Measurements from ENCODE around the gene LRIT1. TPM values are rescaled to one million over a fixed set of nuclear protein-coding genes. Genes with fewer than 3 reads are reported as not detected.

The LRIT1 gene
- total RNA-seq, 1 experiment from 2014 or later = not detected

DNA sequence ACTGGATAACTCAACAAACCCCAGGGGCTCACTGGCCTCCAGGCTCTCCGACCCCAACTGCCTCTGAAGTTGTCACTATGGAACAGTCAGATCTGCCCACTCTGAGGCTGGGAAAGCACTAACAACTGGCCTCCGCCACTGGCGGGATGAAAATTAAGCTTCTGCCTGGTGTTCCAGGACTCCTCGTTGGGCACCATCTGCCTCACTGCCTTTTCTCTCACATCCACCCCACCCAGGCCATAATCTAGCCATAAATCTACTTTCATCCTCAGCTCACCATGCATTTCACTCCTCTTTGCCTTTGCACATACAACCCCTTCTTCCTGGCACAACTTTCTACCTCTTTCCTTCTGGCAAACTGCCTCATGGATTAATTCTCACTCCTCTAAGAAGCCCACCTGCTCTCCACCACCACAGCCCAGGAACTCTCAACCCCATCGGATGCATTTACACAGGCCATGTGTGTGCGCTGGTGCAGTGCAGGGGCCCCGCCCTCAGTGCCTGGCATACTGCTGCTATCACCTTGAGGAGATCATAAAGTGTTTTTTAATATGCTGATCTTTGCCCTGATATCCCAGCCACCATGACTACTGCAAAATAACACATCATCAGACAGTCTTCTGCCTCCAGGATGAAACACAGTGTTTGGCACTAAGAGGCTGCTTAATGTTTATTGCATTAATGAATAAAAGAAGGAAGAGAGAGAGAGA is 43.0 kb downstream of the LRIT1 start:
- H3K27me3 Mint-ChIP-seq (ENCODE audit: low read depth) = peaks cover 41% of the 10 kb centered on the region
- ChIA-PET POLR2A (no interaction called here), CTCF (interaction anchor here (0.6 to 1.7 kb wide), 2 partner anchors 50 to 176 kb away, joined by 3 to 7 read pairs; no protein-coding TSS in a partner anchor)
- H3K27ac Mint-ChIP-seq = no peak overlapping the region; the same call in 1 of the 2 replicates
- no peak overlapping the region for H3K4me3 Mint-ChIP-seq
- H3K36me3 Mint-ChIP-seq = no peaks in the 10 kb centered on the region
- no peak for ATAC-seq
- peaks cover 9% of the 10 kb centered on the region; the same call in 1 of the 2 replicates for H3K4me1 Mint-ChIP-seq
- TF ChIP-seq, protein P1, sequence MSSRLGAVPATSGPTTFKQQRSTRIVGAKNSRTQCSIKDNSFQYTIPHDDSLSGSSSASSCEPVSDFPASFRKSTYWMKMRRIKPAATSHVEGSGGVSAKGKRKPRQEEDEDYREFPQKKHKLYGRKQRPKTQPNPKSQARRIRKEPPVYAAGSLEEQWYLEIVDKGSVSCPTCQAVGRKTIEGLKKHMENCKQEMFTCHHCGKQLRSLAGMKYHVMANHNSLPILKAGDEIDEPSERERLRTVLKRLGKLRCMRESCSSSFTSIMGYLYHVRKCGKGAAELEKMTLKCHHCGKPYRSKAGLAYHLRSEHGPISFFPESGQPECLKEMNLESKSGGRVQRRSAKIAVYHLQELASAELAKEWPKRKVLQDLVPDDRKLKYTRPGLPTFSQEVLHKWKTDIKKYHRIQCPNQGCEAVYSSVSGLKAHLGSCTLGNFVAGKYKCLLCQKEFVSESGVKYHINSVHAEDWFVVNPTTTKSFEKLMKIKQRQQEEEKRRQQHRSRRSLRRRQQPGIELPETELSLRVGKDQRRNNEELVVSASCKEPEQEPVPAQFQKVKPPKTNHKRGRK (CRISPR knock-in tag; IDR thresholded peaks at IDR 0.05; ENCODE audit: borderline replicate concordance) = no peak
- TF ChIP-seq, protein P2, sequence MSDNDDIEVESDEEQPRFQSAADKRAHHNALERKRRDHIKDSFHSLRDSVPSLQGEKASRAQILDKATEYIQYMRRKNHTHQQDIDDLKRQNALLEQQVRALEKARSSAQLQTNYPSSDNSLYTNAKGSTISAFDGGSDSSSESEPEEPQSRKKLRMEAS (CRISPR knock-in tag; IDR thresholded peaks at IDR 0.05) = no peak
- TF ChIP-seq SOX15 (CRISPR knock-in tag; IDR thresholded peaks at IDR 0.05) = no peak
- TF ChIP-seq TCF7 (CRISPR knock-in tag; IDR thresholded peaks at IDR 0.05; ENCODE audit: low read depth) = no peak
- TF ChIP-seq NR2C2 (CRISPR knock-in tag; IDR thresholded peaks at IDR 0.05) = no peak
- TF ChIP-seq SMAD4 (CRISPR knock-in tag; IDR thresholded peaks at IDR 0.05) = no peak
- TF ChIP-seq, protein P3, sequence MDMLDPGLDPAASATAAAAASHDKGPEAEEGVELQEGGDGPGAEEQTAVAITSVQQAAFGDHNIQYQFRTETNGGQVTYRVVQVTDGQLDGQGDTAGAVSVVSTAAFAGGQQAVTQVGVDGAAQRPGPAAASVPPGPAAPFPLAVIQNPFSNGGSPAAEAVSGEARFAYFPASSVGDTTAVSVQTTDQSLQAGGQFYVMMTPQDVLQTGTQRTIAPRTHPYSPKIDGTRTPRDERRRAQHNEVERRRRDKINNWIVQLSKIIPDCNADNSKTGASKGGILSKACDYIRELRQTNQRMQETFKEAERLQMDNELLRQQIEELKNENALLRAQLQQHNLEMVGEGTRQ (CRISPR knock-in tag; IDR thresholded peaks at IDR 0.05) = no peak
- no peak for TF ChIP-seq ZNF219 (CRISPR knock-in tag; IDR thresholded peaks at IDR 0.05; ENCODE audit: borderline replicate concordance)
- TF ChIP-seq RORB (CRISPR knock-in tag; IDR thresholded peaks at IDR 0.05) = no peak
- no peak for TF ChIP-seq FOXJ3 (CRISPR knock-in tag; IDR thresholded peaks at IDR 0.05; ENCODE audit: borderline replicate concordance)
- no peak for TF ChIP-seq ELF4 (CRISPR knock-in tag; IDR thresholded peaks at IDR 0.05; ENCODE audit: low read depth)
- TF ChIP-seq ZNF232 (CRISPR knock-in tag; IDR thresholded peaks at IDR 0.05) = no peak
- TF ChIP-seq KAT7 (CRISPR knock-in tag; IDR thresholded peaks at IDR 0.05; ENCODE audit: borderline replicate concordance) = no peak
- no peak for TF ChIP-seq SP1 (CRISPR knock-in tag; conservative IDR thresholded peaks at IDR 0.05)
- TF ChIP-seq CBFB (CRISPR knock-in tag; IDR thresholded peaks at IDR 0.05; ENCODE audit: low read depth) = no peak
- no peaks in the 10 kb centered on the region for H3K9me3 Mint-ChIP-seq
- DNase-seq (ENCODE audit: low spot score) = no peak

DNA sequence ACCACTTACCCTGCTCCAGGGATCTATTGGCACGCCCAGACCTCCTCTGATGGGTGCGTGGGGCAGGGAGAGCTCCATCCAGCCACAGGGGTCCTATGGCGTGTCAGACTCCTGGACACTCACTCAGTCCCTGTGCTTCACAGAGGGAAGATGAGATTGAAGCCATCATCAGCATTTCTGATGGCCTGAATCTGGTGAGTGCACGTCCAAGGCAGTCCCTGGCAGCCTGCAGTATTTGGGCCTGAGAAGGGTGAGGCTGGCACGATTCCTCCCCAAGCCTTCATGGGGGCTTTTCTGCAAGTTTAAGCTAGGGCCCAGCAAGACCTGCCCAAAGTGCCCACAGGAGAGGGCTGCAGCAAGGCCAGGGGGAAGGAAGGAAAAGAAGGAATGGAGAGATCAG is 43.7 kb downstream of the LRIT1 start:
- ChIA-PET POLR2A (no interaction called here), CTCF (interaction anchor here (0.6 to 1.7 kb wide), 2 partner anchors 50 to 175 kb away, joined by 3 to 7 read pairs; no protein-coding TSS in a partner anchor)
- peaks cover 48% of the 10 kb centered on the region for H3K27me3 Mint-ChIP-seq (ENCODE audit: low read depth)
- peaks cover 9% of the 10 kb centered on the region; the same call in 1 of the 2 replicates for H3K4me1 Mint-ChIP-seq
- ATAC-seq (no peak), DNase-seq (ENCODE audit: low spot score) (no peak)
- H3K9me3 Mint-ChIP-seq = no peaks in the 10 kb centered on the region
- H3K36me3 Mint-ChIP-seq = no peaks in the 10 kb centered on the region
- H3K4me3 Mint-ChIP-seq = no peak overlapping the region
- no peak overlapping the region for H3K27ac Mint-ChIP-seq
- TF ChIP-seq NFYB (CRISPR knock-in tag; conservative IDR thresholded peaks at IDR 0.05; ENCODE audit: low read depth) (no peak), MXD4 (CRISPR knock-in tag; IDR thresholded peaks at IDR 0.05; ENCODE audit: borderline replicate concordance) (no peak), HMGA2 (CRISPR knock-in tag; IDR thresholded peaks at IDR 0.05) (no peak), ETV6 (CRISPR knock-in tag; IDR thresholded peaks at IDR 0.05) (no peak), TEAD1 (CRISPR knock-in tag; IDR thresholded peaks at IDR 0.05) (no peak), FOXJ3 (CRISPR knock-in tag; IDR thresholded peaks at IDR 0.05; ENCODE audit: borderline replicate concordance) (no peak)
- TF ChIP-seq, protein P4, sequence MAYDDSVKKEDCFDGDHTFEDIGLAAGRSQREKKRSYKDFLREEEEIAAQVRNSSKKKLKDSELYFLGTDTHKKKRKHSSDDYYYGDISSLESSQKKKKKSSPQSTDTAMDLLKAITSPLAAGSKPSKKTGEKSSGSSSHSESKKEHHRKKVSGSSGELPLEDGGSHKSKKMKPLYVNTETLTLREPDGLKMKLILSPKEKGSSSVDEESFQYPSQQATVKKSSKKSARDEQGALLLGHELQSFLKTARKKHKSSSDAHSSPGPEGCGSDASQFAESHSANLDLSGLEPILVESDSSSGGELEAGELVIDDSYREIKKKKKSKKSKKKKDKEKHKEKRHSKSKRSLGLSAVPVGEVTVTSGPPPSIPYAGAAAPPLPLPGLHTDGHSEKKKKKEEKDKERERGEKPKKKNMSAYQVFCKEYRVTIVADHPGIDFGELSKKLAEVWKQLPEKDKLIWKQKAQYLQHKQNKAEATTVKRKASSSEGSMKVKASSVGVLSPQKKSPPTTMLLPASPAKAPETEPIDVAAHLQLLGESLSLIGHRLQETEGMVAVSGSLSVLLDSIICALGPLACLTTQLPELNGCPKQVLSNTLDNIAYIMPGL (CRISPR knock-in tag; IDR thresholded peaks at IDR 0.05) = no peak
- TF ChIP-seq, protein P5, sequence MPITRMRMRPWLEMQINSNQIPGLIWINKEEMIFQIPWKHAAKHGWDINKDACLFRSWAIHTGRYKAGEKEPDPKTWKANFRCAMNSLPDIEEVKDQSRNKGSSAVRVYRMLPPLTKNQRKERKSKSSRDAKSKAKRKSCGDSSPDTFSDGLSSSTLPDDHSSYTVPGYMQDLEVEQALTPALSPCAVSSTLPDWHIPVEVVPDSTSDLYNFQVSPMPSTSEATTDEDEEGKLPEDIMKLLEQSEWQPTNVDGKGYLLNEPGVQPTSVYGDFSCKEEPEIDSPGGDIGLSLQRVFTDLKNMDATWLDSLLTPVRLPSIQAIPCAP (CRISPR knock-in tag; IDR thresholded peaks at IDR 0.05) = no peak
- TF ChIP-seq, protein P6, sequence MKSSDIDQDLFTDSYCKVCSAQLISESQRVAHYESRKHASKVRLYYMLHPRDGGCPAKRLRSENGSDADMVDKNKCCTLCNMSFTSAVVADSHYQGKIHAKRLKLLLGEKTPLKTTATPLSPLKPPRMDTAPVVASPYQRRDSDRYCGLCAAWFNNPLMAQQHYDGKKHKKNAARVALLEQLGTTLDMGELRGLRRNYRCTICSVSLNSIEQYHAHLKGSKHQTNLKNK (CRISPR knock-in tag; IDR thresholded peaks at IDR 0.05) = no peak
- TF ChIP-seq, protein P7, sequence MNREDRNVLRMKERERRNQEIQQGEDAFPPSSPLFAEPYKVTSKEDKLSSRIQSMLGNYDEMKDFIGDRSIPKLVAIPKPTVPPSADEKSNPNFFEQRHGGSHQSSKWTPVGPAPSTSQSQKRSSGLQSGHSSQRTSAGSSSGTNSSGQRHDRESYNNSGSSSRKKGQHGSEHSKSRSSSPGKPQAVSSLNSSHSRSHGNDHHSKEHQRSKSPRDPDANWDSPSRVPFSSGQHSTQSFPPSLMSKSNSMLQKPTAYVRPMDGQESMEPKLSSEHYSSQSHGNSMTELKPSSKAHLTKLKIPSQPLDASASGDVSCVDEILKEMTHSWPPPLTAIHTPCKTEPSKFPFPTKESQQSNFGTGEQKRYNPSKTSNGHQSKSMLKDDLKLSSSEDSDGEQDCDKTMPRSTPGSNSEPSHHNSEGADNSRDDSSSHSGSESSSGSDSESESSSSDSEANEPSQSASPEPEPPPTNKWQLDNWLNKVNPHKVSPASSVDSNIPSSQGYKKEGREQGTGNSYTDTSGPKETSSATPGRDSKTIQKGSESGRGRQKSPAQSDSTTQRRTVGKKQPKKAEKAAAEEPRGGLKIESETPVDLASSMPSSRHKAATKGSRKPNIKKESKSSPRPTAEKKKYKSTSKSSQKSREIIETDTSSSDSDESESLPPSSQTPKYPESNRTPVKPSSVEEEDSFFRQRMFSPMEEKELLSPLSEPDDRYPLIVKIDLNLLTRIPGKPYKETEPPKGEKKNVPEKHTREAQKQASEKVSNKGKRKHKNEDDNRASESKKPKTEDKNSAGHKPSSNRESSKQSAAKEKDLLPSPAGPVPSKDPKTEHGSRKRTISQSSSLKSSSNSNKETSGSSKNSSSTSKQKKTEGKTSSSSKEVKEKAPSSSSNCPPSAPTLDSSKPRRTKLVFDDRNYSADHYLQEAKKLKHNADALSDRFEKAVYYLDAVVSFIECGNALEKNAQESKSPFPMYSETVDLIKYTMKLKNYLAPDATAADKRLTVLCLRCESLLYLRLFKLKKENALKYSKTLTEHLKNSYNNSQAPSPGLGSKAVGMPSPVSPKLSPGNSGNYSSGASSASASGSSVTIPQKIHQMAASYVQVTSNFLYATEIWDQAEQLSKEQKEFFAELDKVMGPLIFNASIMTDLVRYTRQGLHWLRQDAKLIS (CRISPR knock-in tag; IDR thresholded peaks at IDR 0.05; ENCODE audit: borderline replicate concordance) = no peak
- TF ChIP-seq, protein P8, sequence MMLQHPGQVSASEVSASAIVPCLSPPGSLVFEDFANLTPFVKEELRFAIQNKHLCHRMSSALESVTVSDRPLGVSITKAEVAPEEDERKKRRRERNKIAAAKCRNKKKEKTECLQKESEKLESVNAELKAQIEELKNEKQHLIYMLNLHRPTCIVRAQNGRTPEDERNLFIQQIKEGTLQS (CRISPR knock-in tag; conservative IDR thresholded peaks at IDR 0.05) = no peak
